Parathyroid adenoma (tissue), 2 donors: ENCODE data around the gene ASTL.

Experiments used
- H2AFZ ChIP-seq: fragments of 300-600 bp; sonication (generic); one replicate; pipeline ENCODE4 v1.7.0; 2017; ENCODE audit warnings: antibody characterized with exemption, mild to moderate bottlenecking
- H3K27ac ChIP-seq: fragments of 300-600 bp; sonication (generic); one replicate; pipeline ENCODE4 v1.7.0; 2017
- H3K27me3 ChIP-seq: fragments of 300-600 bp; sonication (generic); one replicate; pipeline ENCODE4 v1.7.0; 2017; ENCODE audit warnings: low read length; ENCODE audit not compliant: control insufficient read depth, insufficient read depth
- H3K36me3 ChIP-seq: fragments of 300-600 bp; sonication (generic); one replicate; pipeline ENCODE4 v1.7.0; 2017; ENCODE audit warnings: low read length; ENCODE audit not compliant: control insufficient read depth, insufficient read depth
- H3K4me1 ChIP-seq: fragments of 300-600 bp; sonication (generic); one replicate; pipeline ENCODE4 v1.7.0; 2017; ENCODE audit warnings: control low read depth
- H3K4me2 ChIP-seq: fragments of 300-600 bp; sonication (generic); one replicate; pipeline ENCODE4 v1.7.0; 2017; ENCODE audit warnings: low read length
- H3K4me3 ChIP-seq: fragments of 300-600 bp; sonication (generic); one replicate; pipeline ENCODE4 v1.7.0; 2017; ENCODE audit warnings: low read depth, low read length
- H3K79me2 ChIP-seq: fragments of 300-600 bp; sonication (generic); one replicate; pipeline ENCODE4 v1.7.0; 2017; ENCODE audit warnings: control low read depth
- H3K9ac ChIP-seq: fragments of 300-600 bp; sonication (generic); one replicate; pipeline ENCODE4 v1.7.0; 2017; ENCODE audit warnings: mild to moderate bottlenecking
- H3K9me3 ChIP-seq: fragments of 300-600 bp; sonication (generic); one replicate; pipeline ENCODE4 v1.7.0; 2017; ENCODE audit warnings: low read length; ENCODE audit not compliant: control insufficient read depth
- CTCF ChIP-seq: fragments of 300-600 bp; sonication (generic); IDR thresholded peaks from one replicate; pipeline ENCODE4 v1.7.0; 2017; ENCODE audit warnings: antibody characterized with exemption, mild to moderate bottlenecking
- donor health status: primary hyperparathyroidism.

Gene ASTL

GRCh38 chr2:96169868-96170507, 31.7 kb upstream of the ASTL start:
- no peaks in the 10 kb centered on the region for H3K9me3 ChIP-seq
- no peak for TF ChIP-seq CTCF

GRCh38 chr2:96167407-96168013, 29.2 kb upstream of the ASTL start:
- TF ChIP-seq CTCF: no peak
- H2AFZ ChIP-seq: no peak overlapping the region

More at GRCh38 chr2:96169868-96170507, 31.7 kb upstream of the ASTL start:
- no peaks in the 10 kb centered on the region for H3K36me3 ChIP-seq
- no peak overlapping the region for H3K27ac ChIP-seq
- H3K4me1 ChIP-seq: no peaks in the 10 kb centered on the region
- no peaks in the 10 kb centered on the region for H3K79me2 ChIP-seq
- H2AFZ ChIP-seq: no peak overlapping the region
- H3K4me2 ChIP-seq: no peak overlapping the region
- no peak overlapping the region for H3K9ac ChIP-seq
- no peaks in the 10 kb centered on the region for H3K27me3 ChIP-seq
- no peak overlapping the region for H3K4me3 ChIP-seq

DNA sequence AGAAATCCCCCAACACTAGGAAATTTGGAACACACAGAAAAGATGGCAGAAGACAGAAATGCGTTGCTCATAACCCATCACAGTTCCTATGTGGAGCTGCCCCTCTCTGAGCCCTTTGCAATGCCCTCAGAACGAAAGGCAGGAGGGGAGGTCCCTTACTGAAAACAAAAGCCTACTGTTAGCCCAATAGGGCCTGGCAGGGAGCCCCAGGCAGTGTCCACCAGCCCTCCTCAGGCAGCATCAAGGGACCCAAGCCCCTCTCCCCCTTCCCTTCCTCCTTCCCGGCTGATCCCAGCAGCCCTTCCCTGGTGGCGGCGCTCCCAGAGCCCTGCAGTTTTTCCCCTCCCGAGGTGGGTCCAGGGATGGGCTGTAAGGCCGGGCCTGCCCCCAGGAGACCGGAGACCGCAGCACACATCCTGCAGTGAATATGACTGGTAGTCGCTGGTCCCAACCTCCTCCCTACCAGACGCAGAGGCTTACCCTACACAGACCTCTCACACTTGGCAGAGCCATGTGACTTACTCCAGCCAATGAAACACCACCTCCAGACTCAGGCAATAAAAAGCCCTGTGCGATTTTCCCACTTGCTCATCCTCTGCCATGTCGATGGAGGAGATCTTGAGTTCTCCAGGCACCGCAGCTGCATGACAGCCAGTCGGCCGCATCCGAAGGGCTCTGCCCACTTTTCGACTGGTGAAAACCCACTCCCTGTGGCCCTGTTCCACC, 26.3 kb upstream of the ASTL start:
- Histone ChIP-seq H2AFZ (no peak overlapping the region), H3K4me1 (no peaks in the 10 kb centered on the region), H3K9ac (no peak overlapping the region), H3K4me2 (no peak overlapping the region), H3K27me3 (no peaks in the 10 kb centered on the region), H3K36me3 (no peaks in the 10 kb centered on the region), H3K27ac (no peak overlapping the region), H3K9me3 (no peaks in the 10 kb centered on the region), H3K79me2 (no peaks in the 10 kb centered on the region), H3K4me3 (no peak overlapping the region)
- no peak for TF ChIP-seq CTCF

More at GRCh38 chr2:96167407-96168013, 29.2 kb upstream of the ASTL start:
- Histone ChIP-seq H3K79me2 (no peaks in the 10 kb centered on the region), H3K27me3 (no peaks in the 10 kb centered on the region), H3K4me3 (no peak overlapping the region), H3K36me3 (no peaks in the 10 kb centered on the region), H3K9ac (no peak overlapping the region), H3K27ac (no peak overlapping the region), H3K9me3 (no peaks in the 10 kb centered on the region), H3K4me1 (no peaks in the 10 kb centered on the region), H3K4me2 (no peak overlapping the region)

DNA sequence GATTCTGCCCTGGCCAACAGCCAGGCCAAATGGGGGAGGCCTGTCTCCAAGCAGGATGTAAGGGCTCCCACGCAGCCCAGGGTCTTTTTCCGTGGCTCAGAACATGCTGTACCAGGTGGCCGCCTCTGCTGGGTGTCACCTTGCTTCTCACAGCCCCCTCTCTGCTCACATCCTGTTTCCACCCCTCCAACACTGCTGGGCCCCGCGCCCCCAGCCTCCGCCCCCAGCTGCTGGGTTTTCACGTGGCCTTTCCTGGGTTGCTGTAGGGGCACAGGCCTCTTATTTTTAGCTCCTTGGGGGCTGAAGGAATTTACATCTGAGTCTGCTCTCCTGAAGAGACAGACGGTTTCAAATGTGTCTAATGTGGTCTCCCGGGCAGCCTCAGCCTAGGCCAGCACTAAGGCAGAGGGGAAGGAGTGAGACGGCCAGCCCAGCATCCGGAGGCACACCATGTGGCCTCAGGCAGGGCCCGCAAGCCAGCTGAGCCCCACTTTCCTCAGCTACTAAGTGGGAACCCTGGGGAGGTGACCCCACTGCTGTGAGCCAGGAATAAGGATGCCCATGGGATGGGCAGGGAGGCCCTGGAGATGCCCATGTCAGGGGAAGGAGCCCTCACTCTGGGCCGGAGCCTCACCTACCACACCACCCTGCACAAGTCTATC, 25.6 kb upstream of the ASTL start:
- Histone ChIP-seq H3K4me3 (no peak overlapping the region), H3K4me1 (no peaks in the 10 kb centered on the region), H3K27ac (no peak overlapping the region), H3K79me2 (no peaks in the 10 kb centered on the region), H3K9ac (no peak overlapping the region), H3K27me3 (no peaks in the 10 kb centered on the region), H3K9me3 (no peaks in the 10 kb centered on the region), H2AFZ (no peak overlapping the region), H3K36me3 (no peaks in the 10 kb centered on the region), H3K4me2 (no peak overlapping the region)
- TF ChIP-seq CTCF: no peak
